ENCODE results near the gene AKR1D1.

AKR1D1 gene

GRCh38 chr7:138126928-138127327 is 50.7 kb downstream of the AKR1D1 start:
- no peak overlapping the region for H3K4me3 ChIP-seq (ENCODE audit: low read depth, low read length)
- TF ChIP-seq, protein P1, sequence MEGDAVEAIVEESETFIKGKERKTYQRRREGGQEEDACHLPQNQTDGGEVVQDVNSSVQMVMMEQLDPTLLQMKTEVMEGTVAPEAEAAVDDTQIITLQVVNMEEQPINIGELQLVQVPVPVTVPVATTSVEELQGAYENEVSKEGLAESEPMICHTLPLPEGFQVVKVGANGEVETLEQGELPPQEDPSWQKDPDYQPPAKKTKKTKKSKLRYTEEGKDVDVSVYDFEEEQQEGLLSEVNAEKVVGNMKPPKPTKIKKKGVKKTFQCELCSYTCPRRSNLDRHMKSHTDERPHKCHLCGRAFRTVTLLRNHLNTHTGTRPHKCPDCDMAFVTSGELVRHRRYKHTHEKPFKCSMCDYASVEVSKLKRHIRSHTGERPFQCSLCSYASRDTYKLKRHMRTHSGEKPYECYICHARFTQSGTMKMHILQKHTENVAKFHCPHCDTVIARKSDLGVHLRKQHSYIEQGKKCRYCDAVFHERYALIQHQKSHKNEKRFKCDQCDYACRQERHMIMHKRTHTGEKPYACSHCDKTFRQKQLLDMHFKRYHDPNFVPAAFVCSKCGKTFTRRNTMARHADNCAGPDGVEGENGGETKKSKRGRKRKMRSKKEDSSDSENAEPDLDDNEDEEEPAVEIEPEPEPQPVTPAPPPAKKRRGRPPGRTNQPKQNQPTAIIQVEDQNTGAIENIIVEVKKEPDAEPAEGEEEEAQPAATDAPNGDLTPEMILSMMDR (IDR thresholded peaks at IDR 0.05; ENCODE audit: low read depth, low read length), result no peak
- no peak for DNase-seq (ENCODE audit: low read depth, low spot score)
- in situ Hi-C loops (cut with HindIII; ENCODE audit: low sequenced_read_pairs), result no loop called here

GRCh38 chr7:138127996-138128395 is 51.7 kb downstream of the AKR1D1 start:
- TF ChIP-seq, protein P1 (IDR thresholded peaks at IDR 0.05; ENCODE audit: low read depth, low read length), result no peak
- DNase-seq (ENCODE audit: low read depth, low spot score), result no peak
- no peak overlapping the region for H3K4me3 ChIP-seq (ENCODE audit: low read depth, low read length)
- in situ Hi-C loops (cut with HindIII; ENCODE audit: low sequenced_read_pairs), result no loop called here

DNA sequence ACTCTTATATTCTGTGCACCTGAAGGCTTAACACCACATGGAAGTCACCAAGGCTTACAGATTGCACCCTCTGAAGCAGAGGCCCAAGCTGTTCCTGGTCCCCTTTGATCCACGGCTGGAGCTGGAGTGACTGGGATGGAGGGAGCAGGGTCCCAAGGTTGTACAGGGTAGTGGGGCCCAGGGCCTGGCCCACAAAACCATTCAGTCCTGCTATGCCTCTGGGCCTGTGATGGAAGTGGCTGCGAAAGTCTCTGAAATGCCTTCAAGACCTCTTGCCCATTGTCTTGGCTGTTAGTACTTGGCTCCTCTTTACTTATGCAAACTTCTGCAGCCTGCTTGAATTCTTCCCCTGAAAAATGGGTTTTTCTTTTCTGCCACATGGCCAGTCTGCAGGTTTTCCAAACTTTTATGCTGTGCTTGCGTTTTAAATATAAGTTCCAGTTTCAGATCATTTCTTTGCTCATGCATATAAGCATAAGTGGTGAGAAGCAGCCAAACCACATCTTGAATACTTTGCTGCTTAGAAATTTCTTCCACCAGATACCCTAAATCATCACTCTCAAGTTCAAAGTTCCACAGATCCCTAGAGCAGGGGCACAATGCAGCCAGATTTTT is 53.4 kb downstream of the AKR1D1 start:
- TF ChIP-seq, protein P1 (IDR thresholded peaks at IDR 0.05; ENCODE audit: low read depth, low read length), result no peak
- DNase-seq (ENCODE audit: low read depth, low spot score), result no peak
- in situ Hi-C loops (cut with HindIII; ENCODE audit: low sequenced_read_pairs), result no loop called here
- H3K4me3 ChIP-seq (ENCODE audit: low read depth, low read length), result no peak overlapping the region

GRCh38 chr7:138137423-138138171 is 61.3 kb downstream of the AKR1D1 start:
- in situ Hi-C loops (cut with HindIII; ENCODE audit: low sequenced_read_pairs), result no loop called here
- no peak overlapping the region for H3K4me3 ChIP-seq (ENCODE audit: low read depth, low read length)
- TF ChIP-seq, protein P1 (IDR thresholded peaks at IDR 0.05; ENCODE audit: low read depth, low read length), result no peak
- DNase-seq (ENCODE audit: low read depth, low spot score), result no peak

DNA sequence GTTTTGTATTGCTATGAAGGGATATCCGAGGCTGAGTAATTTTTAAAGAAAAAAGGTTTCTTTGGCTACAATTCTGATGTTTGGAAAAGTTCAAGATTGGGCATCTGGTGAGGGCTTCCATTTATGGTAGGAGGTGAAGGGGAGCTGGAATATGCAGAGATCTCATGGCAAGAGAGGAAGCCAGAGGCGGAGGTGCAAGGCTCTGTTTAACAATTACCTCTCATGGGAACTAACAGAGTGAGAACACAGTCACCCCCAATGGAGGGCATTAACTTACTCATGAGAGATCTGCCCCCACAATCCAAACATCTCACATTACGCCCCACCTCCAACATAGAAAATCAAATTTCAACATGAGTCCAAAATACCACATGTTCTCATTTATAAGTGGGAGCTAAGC is 62.0 kb downstream of the AKR1D1 start:
- TF ChIP-seq, protein P1 (IDR thresholded peaks at IDR 0.05; ENCODE audit: low read depth, low read length), result no peak
- no peak for DNase-seq (ENCODE audit: low read depth, low spot score)
- no peak overlapping the region for H3K4me3 ChIP-seq (ENCODE audit: low read depth, low read length)
- in situ Hi-C loops (cut with HindIII; ENCODE audit: low sequenced_read_pairs), result no loop called here

- H3K4me3 ChIP-seq (ENCODE audit: low read depth, low read length), result no peak overlapping the region
- no peak for DNase-seq (ENCODE audit: low read depth, low spot score)
- TF ChIP-seq, protein P1 (IDR thresholded peaks at IDR 0.05; ENCODE audit: low read depth, low read length), result no peak
- in situ Hi-C loops (cut with HindIII; ENCODE audit: low sequenced_read_pairs), result no loop called here
These were observed 66.4 kb downstream of the AKR1D1 start for GRCh38 chr7:138142583-138143201.

All from astrocyte of the spinal cord (primary cell).